ENCODE results near the gene VWA8.

DNA sequence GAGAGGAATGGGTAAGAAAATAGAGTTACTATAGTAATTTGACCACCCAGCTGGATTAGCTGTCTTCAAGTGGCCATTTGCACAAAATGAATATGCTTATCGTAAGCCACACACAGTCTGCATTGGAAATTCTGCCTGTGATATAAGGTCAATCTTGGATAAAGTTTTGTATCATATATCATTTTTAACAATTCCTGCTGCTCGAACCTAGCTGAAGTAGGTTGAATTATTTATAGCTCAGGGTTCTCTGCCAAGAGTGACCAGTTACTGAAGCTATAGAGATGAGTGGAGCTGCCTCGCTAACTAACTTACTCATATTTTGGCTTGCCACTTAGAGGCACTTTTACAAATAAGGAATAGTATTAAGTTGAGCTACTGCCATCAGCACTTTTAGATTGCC is 282.7 kb downstream of the VWA8 start:
- TF ChIP-seq ZNF565 (CRISPR knock-in tag; conservative IDR thresholded peaks at IDR 0.05; ENCODE audit: low read depth) (no peak), BACH2 (CRISPR knock-in tag; IDR thresholded peaks at IDR 0.05; ENCODE audit: borderline replicate concordance) (no peak), SNAI2 (CRISPR knock-in tag; IDR thresholded peaks at IDR 0.05) (no peak), RARB (CRISPR knock-in tag; IDR thresholded peaks at IDR 0.05) (no peak), TSHZ2 (CRISPR knock-in tag; IDR thresholded peaks at IDR 0.05) (no peak), POU6F1 (CRISPR knock-in tag; IDR thresholded peaks at IDR 0.05; ENCODE audit: borderline replicate concordance, low read depth) (no peak), ZFP3 (CRISPR knock-in tag; IDR thresholded peaks at IDR 0.05) (no peak), ZNF70 (CRISPR knock-in tag; IDR thresholded peaks at IDR 0.05) (no peak), TOX (CRISPR knock-in tag; IDR thresholded peaks at IDR 0.05; ENCODE audit: borderline replicate concordance) (no peak)
- TF ChIP-seq, protein P1, sequence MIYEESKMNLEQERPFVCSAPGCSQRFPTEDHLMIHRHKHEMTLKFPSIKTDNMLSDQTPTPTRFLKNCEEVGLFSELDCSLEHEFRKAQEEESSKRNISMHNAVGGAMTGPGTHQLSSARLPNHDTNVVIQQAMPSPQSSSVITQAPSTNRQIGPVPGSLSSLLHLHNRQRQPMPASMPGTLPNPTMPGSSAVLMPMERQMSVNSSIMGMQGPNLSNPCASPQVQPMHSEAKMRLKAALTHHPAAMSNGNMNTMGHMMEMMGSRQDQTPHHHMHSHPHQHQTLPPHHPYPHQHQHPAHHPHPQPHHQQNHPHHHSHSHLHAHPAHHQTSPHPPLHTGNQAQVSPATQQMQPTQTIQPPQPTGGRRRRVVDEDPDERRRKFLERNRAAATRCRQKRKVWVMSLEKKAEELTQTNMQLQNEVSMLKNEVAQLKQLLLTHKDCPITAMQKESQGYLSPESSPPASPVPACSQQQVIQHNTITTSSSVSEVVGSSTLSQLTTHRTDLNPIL (CRISPR knock-in tag; IDR thresholded peaks at IDR 0.05; ENCODE audit: low read depth), result no peak
- TF ChIP-seq, protein P2, sequence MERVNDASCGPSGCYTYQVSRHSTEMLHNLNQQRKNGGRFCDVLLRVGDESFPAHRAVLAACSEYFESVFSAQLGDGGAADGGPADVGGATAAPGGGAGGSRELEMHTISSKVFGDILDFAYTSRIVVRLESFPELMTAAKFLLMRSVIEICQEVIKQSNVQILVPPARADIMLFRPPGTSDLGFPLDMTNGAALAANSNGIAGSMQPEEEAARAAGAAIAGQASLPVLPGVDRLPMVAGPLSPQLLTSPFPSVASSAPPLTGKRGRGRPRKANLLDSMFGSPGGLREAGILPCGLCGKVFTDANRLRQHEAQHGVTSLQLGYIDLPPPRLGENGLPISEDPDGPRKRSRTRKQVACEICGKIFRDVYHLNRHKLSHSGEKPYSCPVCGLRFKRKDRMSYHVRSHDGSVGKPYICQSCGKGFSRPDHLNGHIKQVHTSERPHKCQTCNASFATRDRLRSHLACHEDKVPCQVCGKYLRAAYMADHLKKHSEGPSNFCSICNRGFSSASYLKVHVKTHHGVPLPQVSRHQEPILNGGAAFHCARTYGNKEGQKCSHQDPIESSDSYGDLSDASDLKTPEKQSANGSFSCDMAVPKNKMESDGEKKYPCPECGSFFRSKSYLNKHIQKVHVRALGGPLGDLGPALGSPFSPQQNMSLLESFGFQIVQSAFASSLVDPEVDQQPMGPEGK (CRISPR knock-in tag; IDR thresholded peaks at IDR 0.05; ENCODE audit: borderline replicate concordance), result no peak
